ENCODE data around the gene CEND1.

Gene CEND1
- 0.05 to 0.22 reads per million in 2 donors for total RNA-seq

GRCh38 chr11:789943-790342, at the start of gene CEND1:
TSS of gene CEND1 (minus strand) at chr11:790090. CDS start at chr11:788576, 1,514 bp downstream.
- no peak for DNase-seq

- no peak for DNase-seq
Observed at GRCh38 chr11:839280-839623, 49.4 kb upstream of the CEND1 start.

GRCh38 chr11:838441-839279, 48.8 kb upstream of the CEND1 start:
- no peak for DNase-seq

GRCh38 chr11:837990-838307, 48.1 kb upstream of the CEND1 start:
- no peak for DNase-seq

- no peak for DNase-seq
Observed at GRCh38 chr11:837189-837989, 47.5 kb upstream of the CEND1 start.

- no peak for DNase-seq
Observed at GRCh38 chr11:836700-837099, 46.8 kb upstream of the CEND1 start.

GRCh38 chr11:836274-836673, 46.4 kb upstream of the CEND1 start:
- DNase-seq: no peak

- DNase-seq: no peak
Observed at GRCh38 chr11:834371-835316, 44.8 kb upstream of the CEND1 start.

- no peak for DNase-seq
Observed at GRCh38 chr11:833849-834311, 44.0 kb upstream of the CEND1 start.

GRCh38 chr11:833114-833791, 43.4 kb upstream of the CEND1 start:
- DNase-seq: peak; percentile 39

- DNase-seq: no peak
Observed at GRCh38 chr11:832529-833113, 42.7 kb upstream of the CEND1 start, which contains the start of gene CD151. TSS of gene CD151 (plus strand) at chr11:832952. CDS start at chr11:836070, 3,118 bp downstream.

GRCh38 chr11:831961-832528, 42.2 kb upstream of the CEND1 start:
- DNase-seq: no peak

- DNase-seq: no peak
Observed at GRCh38 chr11:831118-831864, 41.4 kb upstream of the CEND1 start.

GRCh38 chr11:830295-831117, 40.6 kb upstream of the CEND1 start:
- DNase-seq: peak; percentile 45

GRCh38 chr11:829847-830294, 40.0 kb upstream of the CEND1 start:
- no peak for DNase-seq

GRCh38 chr11:829176-829846, 39.4 kb upstream of the CEND1 start:
- no peak for DNase-seq

- no peak for DNase-seq
Observed at GRCh38 chr11:828506-829175, 38.8 kb upstream of the CEND1 start.

GRCh38 chr11:827897-828192, 38.0 kb upstream of the CEND1 start, which contains the start of gene CRACR2B:
TSS of gene CRACR2B (plus strand) at chr11:827919. CDS start at chr11:828608, 689 bp downstream.
- DNase-seq: no peak

Measured in activated gamma-delta T cell (primary cell).